CD4-positive, alpha-beta T cell treated with Interleukin-6 at 100 ng/mL for 8 hours (primary cell): ENCODE results near the gene DNAJC12.
A peak's percentile ranks its signal among the peaks of the same experiment; 100 is the strongest.
"Not testable (repeated sequence)": the region's sequence is repeated elsewhere in the genome, so short reads cannot be mapped to it uniquely, and the experiment has no call there.

ENCODE experiments used
- DNase-seq: peaks from one replicate; pipeline ENCODE4 v3.0.0-alpha.2; 2020; ENCODE audit warnings: mixed read lengths, low spot score

The DNAJC12 gene

DNA sequence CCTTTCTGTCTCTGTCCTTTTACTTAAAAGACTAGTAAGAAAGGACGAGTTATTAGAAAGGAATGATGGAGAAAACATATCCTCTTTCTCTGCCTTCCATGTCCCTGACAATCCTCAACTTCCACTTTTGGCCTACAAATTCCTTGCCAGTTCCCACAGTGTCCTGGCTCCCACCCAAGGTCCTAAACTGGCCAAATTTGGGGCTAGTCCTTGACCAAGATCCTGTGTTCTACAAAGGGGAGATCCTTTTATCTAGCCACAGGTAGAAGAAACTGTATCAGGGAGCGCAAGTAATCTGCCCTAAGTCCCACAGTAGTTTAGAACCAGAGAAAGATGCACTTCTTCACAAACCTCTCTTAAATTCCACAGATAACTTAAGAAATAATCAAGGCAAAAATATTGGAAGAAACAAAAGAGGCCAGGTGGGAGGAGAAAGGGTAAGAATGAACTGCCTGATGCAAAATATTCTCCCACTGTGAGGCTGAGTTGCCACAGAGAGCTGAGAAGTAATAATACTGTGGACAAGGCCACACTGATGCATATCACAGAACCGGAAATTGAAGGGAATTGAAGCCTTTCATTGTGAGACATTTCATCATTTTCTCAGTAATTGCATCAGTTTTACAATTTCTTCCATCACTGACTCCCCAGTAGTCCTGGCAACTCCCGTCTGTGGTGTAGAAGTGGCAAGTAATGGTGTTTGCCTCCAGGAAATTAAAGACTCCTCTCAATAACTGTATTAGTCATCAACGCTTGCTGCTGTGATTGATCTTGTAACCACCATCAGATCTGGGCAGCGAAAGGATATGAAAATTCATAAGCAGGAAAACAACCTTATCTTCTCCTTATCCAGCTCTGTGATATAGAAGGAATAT, 47.2 kb downstream of the DNAJC12 start:
- no peak for DNase-seq

DNA sequence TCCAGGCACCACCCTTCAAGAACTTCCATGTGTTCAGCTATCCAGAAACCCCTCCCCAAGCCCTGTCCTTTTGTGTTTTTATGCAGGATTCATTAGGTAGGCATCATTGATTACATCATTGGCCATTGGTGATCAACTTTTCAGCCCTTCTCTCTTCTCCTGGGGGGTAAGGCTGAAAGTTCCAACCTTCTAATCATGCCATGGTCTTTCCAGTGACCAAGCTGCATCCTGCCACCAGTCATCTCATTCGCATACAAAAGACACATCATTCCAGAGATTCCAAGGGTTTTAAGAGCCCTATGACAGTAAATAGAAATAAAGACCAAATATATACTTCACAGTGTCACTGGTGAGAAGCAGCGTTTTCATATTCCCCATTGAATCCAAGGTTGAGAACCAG, 48.2 kb downstream of the DNAJC12 start:
- DNase-seq = no peak

DNA sequence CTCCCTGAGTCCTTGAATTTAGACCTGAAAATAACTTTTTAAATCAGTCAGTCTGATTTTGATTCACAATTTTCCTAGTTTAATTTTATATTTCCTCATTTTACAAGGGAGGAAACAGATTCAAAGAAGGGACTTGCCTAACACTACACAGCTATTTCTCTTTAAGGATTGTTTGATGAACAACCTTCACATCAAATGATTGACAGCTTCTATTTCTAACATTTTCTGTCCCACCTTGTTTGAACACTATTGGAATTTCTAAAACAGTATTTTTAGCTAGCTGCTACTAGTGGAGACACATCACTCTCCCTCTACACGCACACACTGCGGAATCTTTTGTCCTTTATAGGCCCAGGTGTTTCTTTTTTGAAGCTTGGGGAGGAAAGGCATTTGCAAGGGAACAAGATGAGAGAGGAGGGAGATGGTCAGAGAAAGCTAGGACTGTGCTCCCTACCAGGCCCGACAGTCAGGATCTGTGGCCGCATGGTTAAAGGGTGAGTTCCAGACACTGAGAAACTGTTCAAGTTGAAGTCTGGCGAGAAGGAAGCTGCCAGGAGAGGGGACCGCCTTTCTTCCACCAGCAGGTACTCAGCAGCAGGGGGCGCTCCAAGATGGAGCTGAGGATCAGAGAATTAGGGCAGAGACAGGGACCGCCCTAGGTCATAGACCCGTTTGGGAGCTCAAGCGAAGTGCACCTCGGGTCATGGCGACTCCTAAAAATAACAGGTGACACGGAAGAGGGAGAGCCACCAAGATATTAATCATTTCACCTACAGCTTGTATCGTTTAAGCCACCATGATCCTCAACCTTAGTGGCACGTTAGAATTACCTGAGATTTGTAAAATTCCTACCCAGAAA, 49.7 kb downstream of the DNAJC12 start:
- peak; percentile 65 for DNase-seq

DNA sequence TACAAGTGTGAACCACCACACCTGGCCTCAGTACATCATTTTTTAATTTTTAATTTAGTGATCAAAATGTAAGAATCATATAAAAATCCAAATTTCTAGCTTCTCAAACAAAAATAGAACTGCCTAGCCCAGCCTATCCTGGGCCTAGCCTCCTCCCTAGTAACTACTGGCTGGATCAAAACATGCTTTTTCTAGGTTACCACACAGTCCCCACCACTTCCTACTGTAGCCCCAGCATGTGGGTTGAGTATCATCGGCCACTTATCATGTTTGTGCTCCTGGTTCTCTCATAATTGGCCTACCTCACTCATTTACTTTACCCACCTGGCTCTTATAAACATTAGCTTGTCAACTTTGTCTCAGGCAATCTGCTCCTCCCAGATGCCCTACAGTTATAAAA, 52.9 kb downstream of the DNAJC12 start:
- DNase-seq = peak; percentile 16

GRCh38 chr10:67784474-67784873, 53.5 kb downstream of the DNAJC12 start:
- DNase-seq = no peak

GRCh38 chr10:67783606-67784294, 54.2 kb downstream of the DNAJC12 start:
- DNase-seq = no peak

DNA sequence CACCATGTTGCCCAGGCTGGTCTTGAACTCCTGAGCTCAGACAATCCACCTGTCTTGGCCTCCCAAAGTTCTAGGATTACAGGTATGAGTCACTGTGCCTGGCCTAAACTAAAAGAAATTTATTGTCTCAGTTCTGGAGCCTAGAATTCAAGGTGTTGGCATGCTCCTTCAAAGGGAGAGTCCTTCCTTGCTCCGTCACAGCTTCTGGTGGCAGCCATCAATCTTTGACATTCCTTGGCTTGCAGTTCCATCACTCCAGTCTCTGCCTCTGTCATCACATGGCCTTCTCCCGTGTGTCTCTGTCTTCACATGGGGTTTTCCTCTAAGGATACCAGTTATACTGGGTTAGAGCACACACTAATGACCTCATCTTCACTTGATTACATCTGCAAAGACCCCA, 55.5 kb downstream of the DNAJC12 start:
- DNase-seq = no peak

- no peak for DNase-seq
Observed at GRCh38 chr10:67780759-67781538, 57.0 kb downstream of the DNAJC12 start.

DNA sequence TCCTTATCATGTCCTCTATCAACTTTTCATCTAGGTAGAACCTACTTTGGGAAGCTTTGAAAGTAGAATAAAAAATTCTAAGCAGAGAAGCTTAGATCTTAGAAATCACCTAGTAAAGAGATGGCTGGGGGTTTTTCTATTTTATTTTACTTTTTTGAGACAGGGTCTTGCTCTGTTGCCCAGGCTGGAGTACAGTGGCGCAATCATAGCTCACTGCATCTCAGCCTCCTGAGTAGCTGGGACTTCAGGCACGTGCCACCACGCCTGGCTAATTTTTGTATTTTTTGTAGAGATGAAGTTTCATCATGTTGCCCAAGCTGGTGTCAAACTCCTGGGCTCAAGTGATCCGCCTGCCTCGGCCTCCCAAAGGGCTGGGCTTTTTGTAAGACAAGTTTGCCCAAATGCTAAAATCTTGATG, 57.8 kb downstream of the DNAJC12 start:
- DNase-seq = not testable (repeated sequence)

GRCh38 chr10:67779465-67780203, 58.4 kb downstream of the DNAJC12 start:
- DNase-seq = peak; percentile 81

DNA sequence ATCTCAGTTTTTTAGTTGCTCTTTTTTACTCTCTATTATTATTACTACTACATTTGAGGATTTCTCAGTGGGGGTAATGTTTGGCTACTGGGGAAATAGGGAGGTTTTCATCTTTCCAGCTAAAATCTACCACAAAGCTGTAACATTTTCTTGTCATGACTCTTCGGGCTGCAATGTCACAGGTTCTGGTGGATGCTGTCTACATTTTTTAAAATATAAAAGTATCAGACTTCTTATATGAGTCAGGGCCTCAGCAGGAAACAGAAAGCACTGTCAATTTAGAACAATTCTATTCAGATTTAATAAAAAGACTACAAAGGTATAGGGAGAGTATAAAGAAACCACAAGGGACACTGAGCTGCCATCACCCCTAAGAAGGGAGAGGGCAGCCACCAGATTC, 61.6 kb downstream of the DNAJC12 start:
- DNase-seq = no peak

DNA sequence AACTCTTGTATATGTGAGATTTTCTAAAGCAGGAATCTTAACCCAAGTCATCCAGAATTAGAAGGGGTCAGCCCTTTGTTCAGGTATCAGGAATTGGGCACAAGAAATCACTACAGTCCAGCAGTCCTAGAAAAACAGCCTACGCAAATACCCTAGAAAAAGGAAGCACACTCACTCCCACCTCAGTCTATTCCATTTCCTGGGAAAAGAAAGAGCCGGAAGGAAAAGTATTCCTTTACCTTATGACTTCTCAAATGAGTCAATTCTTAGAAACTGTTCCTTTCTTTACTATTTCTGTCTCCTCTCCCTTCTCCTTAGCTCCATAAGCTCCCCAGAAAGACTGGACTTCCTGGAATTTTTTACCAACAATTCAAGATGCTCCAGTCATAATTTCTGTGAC, 62.7 kb downstream of the DNAJC12 start:
- DNase-seq = no peak

GRCh38 chr10:67772894-67773511, 65.0 kb downstream of the DNAJC12 start:
- no peak for DNase-seq

DNA sequence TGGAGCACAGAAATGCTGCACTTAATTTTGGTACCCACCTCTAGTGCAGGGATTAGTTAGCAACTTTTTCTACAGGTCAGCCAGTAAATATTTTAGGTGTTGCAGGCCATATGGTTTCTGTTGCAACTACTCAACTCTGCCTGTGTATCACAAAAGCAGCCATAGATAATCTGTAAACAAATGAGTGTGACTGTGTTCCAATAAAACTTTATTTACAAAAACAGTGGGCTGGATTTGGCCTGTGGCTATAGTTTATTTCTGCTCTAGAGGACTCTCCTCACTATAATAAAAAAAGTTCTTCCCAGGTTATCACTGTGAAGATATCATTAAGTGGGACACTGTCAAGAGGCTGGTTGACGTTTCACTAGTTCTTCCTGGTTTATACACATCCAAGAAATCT, 65.8 kb downstream of the DNAJC12 start:
- DNase-seq = no peak

DNA sequence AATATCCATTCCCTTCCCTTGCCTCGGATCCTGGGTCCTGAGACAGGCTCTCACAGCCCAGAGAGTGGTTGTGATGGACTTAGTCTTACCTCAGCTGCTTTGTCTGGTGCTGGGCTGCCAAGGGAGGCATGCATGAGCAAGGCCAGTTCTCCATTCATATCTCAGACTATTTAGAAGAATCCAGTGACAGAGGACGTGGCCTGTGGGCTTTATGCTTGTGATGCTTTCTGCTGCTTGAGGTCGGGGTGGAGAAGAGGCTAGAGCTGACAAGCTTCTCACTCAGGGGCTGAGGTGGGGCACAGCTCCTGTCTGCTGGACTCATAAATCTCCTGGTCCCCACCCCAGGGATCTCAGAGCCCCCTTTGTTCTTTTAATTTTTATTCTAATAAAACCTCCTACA, 66.8 kb downstream of the DNAJC12 start:
- DNase-seq = no peak

DNA sequence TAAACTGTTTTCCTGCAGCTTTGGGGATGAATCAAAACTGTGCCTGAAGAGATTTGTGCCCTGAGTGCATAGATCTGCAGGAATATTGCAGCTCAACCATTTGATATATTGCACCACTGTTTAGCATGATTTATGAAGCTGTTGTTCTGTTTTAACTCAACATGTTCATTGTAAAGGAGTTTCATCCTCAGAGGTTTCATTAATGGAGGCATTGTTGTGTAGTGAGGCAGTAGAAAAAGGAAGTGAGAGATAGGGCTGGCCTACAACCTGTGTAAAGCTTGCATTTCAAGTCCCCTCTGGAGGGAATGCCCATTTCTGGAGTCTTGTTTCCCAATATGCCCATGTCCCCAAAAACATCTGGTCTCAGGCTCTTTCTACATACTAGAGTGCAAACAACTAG, 67.5 kb downstream of the DNAJC12 start:
- no peak for DNase-seq

DNA sequence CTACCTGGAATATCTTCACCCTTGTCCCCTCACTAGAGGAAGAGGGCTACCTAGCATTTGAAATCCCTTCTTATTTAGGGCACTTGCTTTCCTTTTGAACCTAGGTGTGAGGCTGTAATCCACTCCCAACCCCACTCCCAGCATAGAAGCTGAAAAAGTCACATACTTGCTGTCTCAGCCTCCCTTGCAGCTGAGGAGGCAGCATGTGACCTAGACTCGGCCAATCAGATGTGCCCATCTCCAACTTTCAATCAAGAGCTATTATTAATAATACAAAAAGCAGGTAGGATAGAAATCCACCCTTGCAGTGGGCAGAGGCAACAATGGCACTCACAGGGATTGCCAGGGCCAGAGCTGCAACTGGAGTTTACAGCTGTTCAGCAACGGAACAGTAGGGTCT, 70.7 kb downstream of the DNAJC12 start:
- no peak for DNase-seq

DNA sequence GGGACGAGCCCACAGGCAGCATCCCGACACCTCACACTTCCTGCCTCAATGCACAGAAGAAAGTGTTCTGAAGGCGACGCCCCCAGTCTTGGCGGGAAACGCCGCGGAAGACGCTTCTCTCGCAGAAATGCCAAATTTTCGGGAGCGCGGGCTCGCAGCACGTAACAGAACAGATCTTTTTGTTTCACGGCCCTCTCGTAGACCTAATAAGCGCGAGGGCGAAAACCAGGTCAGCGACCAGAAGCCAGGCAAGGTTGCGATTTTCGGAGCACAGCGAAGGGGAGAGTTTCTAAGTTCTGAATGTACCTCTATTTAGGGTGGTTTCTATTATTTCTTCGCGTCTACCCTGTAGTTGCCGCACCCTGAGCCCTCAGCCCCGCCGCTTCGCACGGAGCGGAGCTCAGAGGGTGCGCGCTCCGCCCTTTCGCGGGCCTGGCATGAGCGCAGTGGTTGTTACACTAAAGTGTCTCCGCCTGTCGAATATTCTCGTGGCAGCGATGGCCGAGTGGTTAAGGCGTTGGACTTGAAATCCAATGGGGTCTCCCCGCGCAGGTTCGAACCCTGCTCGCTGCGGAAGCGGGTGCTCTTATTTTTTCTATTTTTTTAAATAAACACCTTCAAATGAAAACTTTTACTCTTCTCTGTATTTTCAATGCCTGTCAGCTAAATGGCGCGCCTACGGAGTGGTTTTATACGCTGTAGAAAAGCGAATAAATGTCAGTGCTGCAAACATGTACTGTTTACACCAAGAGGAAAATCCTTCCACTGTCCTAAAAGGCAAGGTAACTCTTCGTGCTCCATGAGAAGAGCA, 73.8 kb downstream of the DNAJC12 start:
- peak; percentile 95 for DNase-seq

GRCh38 chr10:67763499-67764011, 74.4 kb downstream of the DNAJC12 start:
- peak; percentile 81 for DNase-seq
